Mucosa of descending colon (tissue), 3 donors: ENCODE results near the gene FKBP5. TPM values are rescaled to one million over a fixed set of nuclear protein-coding genes. Genes with fewer than 3 reads are reported as not detected.
A peak's percentile ranks its signal among the peaks of the same experiment; 100 is the strongest.
"Not testable (repeated sequence)": the region's sequence is repeated elsewhere in the genome, so short reads cannot be mapped to it uniquely, and the experiment has no call there.

Experiments
- ATAC-seq: fragments of 200-7000 bp; cut with Tn5 transposase; one replicate; pipeline ENCODE4 v1.9.1; 2020; ENCODE audit warnings: mild to moderate bottlenecking, moderate library complexity
- DNase-seq, 3 donors: peaks; one replicate each; pipeline ENCODE4 v3.0.0-alpha.2; 2020
- H3K36me3 ChIP-seq: fragments of 200-600 bp; one replicate; pipeline ENCODE4 v1.8.0; 2021; ENCODE audit warnings: low read depth, mild to moderate bottlenecking
- H3K4me1 ChIP-seq: fragments of 200-600 bp; one replicate; pipeline ENCODE4 v1.8.0; 2021; ENCODE audit warnings: low read depth, mild to moderate bottlenecking
- H3K4me3 ChIP-seq: fragments of 200-600 bp; one replicate; pipeline ENCODE4 v1.8.0; 2021; ENCODE audit warnings: mild to moderate bottlenecking
- H3K9me3 ChIP-seq: fragments of 200-600 bp; one replicate; pipeline ENCODE4 v1.8.0; 2021; ENCODE audit warnings: mild to moderate bottlenecking
- intact Hi-C, 2 donors: fragments of 100-400 bp; cut with DNase I in 1 of 2; cut with micrococcal nuclease in 1 of 2; formaldehyde crosslinking; loops; one replicate each; pipeline versions ENCODE4 v1.11.0 to v1.11.1; 2022; cut with DNase I, micrococcal nuclease
- total RNA-seq, 3 donors: library from RNA; stranded (reverse); fragmentation: NEBNext Ultra II Directional in 2 of 3; extraction: Animal tissue kit (Norgen Biotek cat#: 25700) in 2 of 3; gene quantifications; one replicate each; pipeline versions ENCODE4 v1.2.1 to v1.2.4, GENCODE V29; 2021 to 2023
- TF ChIP-seq, protein P1 (sequence below): fragments of 200-600 bp; IDR thresholded peaks from one replicate; pipeline ENCODE4 v1.8.0; 2022; ENCODE audit warnings: antibody characterized with exemption, mild to moderate bottlenecking
- donor health status: DM: no; HTN: no; CAD: no; lungs with moderate emphysema.
- donor health status: DM: no; HTN: no; CAD: no.
- donor health status: DM: no; HTN: yes; CAD: no.

FKBP5 gene
- total RNA-seq, 3 donors from 2014 or later, result 22.1 to 174 (median 150) TPM

GRCh38 chr6:35735452-35735851 is 46.7 kb upstream of the FKBP5 start:
- Histone ChIP-seq H3K36me3 (no peaks in the 10 kb centered on the region), H3K9me3 (no peaks in the 10 kb centered on the region), H3K4me1 (peaks cover 37% of the 10 kb centered on the region), H3K4me3 (no peak overlapping the region)
- no peak for ATAC-seq
- intact Hi-C loops, result loop anchor here (5.0 kb wide), 3 partner anchors 48 to 213 kb away; partner anchors contain the start of gene FKBP5 (in 1 of the 2)
- peak; percentile 50 to 69 (median 57) for DNase-seq
- TF ChIP-seq, protein P1, sequence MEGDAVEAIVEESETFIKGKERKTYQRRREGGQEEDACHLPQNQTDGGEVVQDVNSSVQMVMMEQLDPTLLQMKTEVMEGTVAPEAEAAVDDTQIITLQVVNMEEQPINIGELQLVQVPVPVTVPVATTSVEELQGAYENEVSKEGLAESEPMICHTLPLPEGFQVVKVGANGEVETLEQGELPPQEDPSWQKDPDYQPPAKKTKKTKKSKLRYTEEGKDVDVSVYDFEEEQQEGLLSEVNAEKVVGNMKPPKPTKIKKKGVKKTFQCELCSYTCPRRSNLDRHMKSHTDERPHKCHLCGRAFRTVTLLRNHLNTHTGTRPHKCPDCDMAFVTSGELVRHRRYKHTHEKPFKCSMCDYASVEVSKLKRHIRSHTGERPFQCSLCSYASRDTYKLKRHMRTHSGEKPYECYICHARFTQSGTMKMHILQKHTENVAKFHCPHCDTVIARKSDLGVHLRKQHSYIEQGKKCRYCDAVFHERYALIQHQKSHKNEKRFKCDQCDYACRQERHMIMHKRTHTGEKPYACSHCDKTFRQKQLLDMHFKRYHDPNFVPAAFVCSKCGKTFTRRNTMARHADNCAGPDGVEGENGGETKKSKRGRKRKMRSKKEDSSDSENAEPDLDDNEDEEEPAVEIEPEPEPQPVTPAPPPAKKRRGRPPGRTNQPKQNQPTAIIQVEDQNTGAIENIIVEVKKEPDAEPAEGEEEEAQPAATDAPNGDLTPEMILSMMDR, result no peak

DNA sequence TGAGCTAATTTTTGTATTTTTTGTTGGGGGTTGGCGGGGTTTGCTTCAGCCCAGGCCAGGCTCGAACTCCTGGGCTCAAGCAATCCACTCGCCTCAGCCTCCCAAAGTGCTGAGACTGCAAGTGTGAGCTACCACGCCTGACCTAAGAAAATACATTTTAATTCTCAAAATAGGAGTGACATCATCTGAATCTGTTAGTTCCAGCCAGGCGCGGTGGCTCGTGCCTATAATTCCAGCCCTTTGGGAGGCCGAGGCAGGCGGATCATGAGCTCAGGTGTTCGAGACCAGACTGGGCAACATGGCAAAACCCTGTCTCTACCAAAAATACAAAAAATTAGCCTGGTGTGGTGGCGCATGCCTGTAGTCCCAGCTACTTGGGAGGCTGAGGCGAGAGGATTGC is 45.6 kb upstream of the FKBP5 start:
- H3K36me3 ChIP-seq, H3K9me3 ChIP-seq, ATAC-seq, intact Hi-C loops, H3K4me3 ChIP-seq, DNase-seq: not testable (repeated sequence)
- H3K4me1 ChIP-seq, result peaks cover 49% of the 10 kb centered on the region

- H3K9me3 ChIP-seq, result no peaks in the 10 kb centered on the region
- ATAC-seq (no peak), DNase-seq (peak in 2 of 3 donors; percentile 23 to 61)
- intact Hi-C loops, result no loop called here
- H3K4me1 ChIP-seq, result peaks cover 56% of the 10 kb centered on the region
- H3K4me3 ChIP-seq, result no peak overlapping the region
- no peaks in the 10 kb centered on the region for H3K36me3 ChIP-seq
- TF ChIP-seq, protein P1, result no peak
Observed at GRCh38 chr6:35733633-35734032, 44.9 kb upstream of the FKBP5 start.

DNA sequence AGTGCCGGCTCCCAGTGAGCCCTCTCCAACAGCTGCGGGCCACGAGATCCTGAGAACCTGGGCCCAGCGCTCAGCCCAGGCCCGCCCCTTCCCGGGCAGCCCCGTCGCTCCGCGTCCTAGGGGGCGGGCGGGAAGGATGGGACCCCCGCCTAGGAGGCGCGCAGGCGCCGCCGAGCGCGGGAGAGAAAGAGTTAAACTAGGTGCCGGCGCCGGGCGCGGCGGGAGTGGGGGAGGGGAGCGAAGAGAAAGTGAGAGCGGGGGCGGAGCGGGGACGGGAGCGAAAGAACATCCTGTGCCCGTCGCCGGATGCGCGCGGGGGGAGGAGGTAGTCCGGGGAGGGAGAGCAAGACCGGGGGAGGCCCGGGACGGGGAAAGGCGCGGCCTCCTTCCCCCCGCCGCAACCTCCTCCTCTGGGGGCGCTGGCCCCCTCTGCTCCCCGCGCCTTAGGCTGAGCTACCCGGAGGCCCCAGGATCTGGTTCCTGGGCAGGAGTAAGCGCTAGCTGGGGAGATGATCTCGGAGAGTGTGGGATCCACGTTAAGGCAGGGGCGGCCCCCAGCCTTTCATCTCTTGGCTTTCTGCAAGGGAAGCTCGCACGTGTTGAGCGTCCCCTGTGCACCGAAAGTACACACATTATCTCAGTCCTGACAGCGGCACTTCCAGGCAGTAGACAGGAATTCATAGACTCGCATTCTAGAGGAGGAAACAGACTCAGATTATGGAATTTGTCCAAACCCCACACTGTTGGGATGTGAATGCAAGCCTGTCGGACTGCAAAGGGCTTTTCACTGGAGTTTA is 43.2 kb upstream of the FKBP5 start:
- peak; percentile 97 to 99 (median 98) for DNase-seq
- peak; percentile 70 for ATAC-seq
- peaks cover 67% of the 10 kb centered on the region for H3K4me1 ChIP-seq
- H3K4me3 ChIP-seq, result peak overlapping the region; percentile 35
- no peaks in the 10 kb centered on the region for H3K36me3 ChIP-seq
- intact Hi-C loops, result no loop called here
- H3K9me3 ChIP-seq, result no peaks in the 10 kb centered on the region
- TF ChIP-seq, protein P1, result no peak

DNA sequence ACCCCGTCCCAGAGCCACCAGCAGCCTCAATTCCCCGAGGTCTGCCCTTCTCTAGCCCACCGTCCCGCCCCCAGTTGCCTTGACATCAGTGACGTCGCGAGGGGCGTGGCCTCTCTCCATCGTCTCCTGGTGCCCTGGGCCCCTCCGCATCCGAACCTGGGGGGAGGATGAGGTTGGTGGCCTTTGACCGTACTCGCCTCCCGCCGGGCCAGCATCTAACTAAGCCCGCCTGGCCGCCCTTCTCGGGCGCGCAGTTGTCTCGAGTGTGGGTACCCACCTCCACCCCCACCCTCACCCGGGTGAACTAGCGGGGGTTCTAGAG is 42.7 kb upstream of the FKBP5 start:
- intact Hi-C loops, result no loop called here
- Histone ChIP-seq H3K4me3 (peak overlapping the region; percentile 35), H3K9me3 (no peaks in the 10 kb centered on the region), H3K4me1 (peaks cover 70% of the 10 kb centered on the region), H3K36me3 (no peaks in the 10 kb centered on the region)
- TF ChIP-seq, protein P1, result no peak
- ATAC-seq (peak; percentile 32), DNase-seq (peak; percentile 95 to 98 (median 95))

DNA sequence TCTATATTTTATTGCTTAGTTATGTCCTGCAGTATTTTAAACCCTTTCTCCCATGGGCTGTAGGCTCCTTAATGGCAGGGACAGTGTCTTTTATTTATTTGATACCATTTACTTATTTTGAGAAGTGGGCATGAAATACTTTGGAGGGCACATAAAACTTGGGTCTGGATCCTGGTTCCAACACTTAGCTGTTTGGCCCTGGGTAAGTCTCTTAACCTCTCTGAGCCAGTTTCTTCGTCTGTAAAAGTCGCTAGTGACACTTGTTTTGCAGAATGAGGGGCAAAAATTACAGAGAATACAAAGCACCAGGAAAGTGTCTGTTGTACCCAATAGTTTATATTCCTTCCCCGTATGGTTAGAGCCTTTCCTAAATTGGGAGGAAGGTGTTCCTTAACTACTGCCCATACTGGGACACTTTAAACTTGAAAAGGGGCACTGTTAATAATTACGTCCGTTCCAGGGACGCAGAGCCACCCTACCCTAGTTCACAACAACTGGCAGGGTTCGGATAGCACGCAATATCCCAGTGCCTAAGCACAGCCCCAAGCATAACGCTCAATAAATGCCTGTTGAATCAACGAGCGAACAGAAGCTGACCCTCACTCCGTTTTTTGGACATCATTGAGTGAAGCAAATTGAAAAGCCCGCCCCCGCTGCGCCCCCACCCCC is 42.2 kb upstream of the FKBP5 start:
- TF ChIP-seq, protein P1, result no peak
- ATAC-seq (no peak), DNase-seq (no peak)
- Histone ChIP-seq H3K4me3 (peak overlapping the region; percentile 35), H3K4me1 (peaks cover 70% of the 10 kb centered on the region), H3K36me3 (no peaks in the 10 kb centered on the region), H3K9me3 (no peaks in the 10 kb centered on the region)
- intact Hi-C loops, result no loop called here
